ENCODE results near the gene PITHD1.

DNA sequence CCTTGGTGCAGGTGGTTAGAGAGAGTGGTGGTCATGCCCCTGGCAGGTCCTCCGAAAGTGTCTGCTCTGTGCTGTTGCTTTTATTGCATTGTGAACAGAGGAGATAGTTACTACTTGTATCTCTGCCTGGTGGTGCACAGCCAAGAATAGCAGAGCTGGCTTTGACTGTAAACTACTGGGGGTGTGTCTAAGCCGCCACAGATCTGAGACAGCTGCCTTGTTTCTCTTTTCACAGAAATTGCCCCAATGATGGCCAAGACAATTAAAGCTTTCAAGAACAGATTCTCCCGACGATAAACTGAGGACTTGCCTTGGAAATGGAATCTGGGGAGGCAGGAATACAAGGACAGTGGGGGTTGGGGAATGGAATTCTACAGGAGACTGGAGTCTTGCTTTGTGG is 18.9 kb upstream of the PITHD1 start:
- TF ChIP-seq, protein P1, sequence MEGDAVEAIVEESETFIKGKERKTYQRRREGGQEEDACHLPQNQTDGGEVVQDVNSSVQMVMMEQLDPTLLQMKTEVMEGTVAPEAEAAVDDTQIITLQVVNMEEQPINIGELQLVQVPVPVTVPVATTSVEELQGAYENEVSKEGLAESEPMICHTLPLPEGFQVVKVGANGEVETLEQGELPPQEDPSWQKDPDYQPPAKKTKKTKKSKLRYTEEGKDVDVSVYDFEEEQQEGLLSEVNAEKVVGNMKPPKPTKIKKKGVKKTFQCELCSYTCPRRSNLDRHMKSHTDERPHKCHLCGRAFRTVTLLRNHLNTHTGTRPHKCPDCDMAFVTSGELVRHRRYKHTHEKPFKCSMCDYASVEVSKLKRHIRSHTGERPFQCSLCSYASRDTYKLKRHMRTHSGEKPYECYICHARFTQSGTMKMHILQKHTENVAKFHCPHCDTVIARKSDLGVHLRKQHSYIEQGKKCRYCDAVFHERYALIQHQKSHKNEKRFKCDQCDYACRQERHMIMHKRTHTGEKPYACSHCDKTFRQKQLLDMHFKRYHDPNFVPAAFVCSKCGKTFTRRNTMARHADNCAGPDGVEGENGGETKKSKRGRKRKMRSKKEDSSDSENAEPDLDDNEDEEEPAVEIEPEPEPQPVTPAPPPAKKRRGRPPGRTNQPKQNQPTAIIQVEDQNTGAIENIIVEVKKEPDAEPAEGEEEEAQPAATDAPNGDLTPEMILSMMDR (IDR thresholded peaks at IDR 0.05) = no peak
- TF ChIP-seq ZFX (IDR thresholded peaks at IDR 0.05; ENCODE audit: borderline replicate concordance) = no peak

Measured in 22Rv1 (cell line).